ENCODE results near the gene PLEKHG7. TPM values are rescaled to one million over a fixed set of nuclear protein-coding genes. Genes with fewer than 3 reads are reported as not detected.

The PLEKHG7 gene
- total RNA-seq, 6 experiments from 2014 or later = 0.15 to 0.49 (median 0.23) TPM

- DNase-seq (no peak), ATAC-seq (no peak)
- Histone ChIP-seq H3K27ac (no peak overlapping the region), H3K9me3 (no peaks in the 10 kb centered on the region), H3K36me3 (no peaks in the 10 kb centered on the region), H3K4me3 (no peak overlapping the region), H3K27me3 (no peaks in the 10 kb centered on the region), H3K4me1 (no peaks in the 10 kb centered on the region)
- WGBS (ENCODE audit: insufficient coverage, low coverage, low lambda C conversion rate, missing lambda C conversion rate) = 36% methylated on average over 2 of the region's 2 CpGs
- TF ChIP-seq CTCF (IDR thresholded peaks at IDR 0.05) (no peak), POLR2A (IDR thresholded peaks at IDR 0.05) (no peak)
- intact Hi-C loops (cut with DNase I) = no loop called here
Measured at GRCh38 chr12:92718483-92718990, 15.7 kb downstream of the PLEKHG7 start.

- no peak for DNase-seq
- Histone ChIP-seq H3K4me3 (no peak overlapping the region), H3K27me3 (no peaks in the 10 kb centered on the region), H3K27ac (no peak overlapping the region), H3K4me1 (no peaks in the 10 kb centered on the region), H3K9me3 (no peaks in the 10 kb centered on the region), H3K36me3 (no peaks in the 10 kb centered on the region)
- TF ChIP-seq CTCF (IDR thresholded peaks at IDR 0.05) = no peak
- TF ChIP-seq POLR2A (IDR thresholded peaks at IDR 0.05) = no peak
- no peak for ATAC-seq
- intact Hi-C loops (cut with DNase I) = no loop called here
- WGBS (ENCODE audit: insufficient coverage, low coverage, low lambda C conversion rate, missing lambda C conversion rate) = 39% methylated on average over 6 of the region's 6 CpGs
Measured at GRCh38 chr12:92719674-92720073, 16.9 kb downstream of the PLEKHG7 start.

GRCh38 chr12:92721130-92721529, 18.3 kb downstream of the PLEKHG7 start:
- TF ChIP-seq POLR2A (IDR thresholded peaks at IDR 0.05) (no peak), CTCF (IDR thresholded peaks at IDR 0.05) (no peak)
- intact Hi-C loops (cut with DNase I) = no loop called here
- ATAC-seq = no peak
- Histone ChIP-seq H3K27ac (no peak overlapping the region), H3K4me1 (no peaks in the 10 kb centered on the region), H3K4me3 (no peak overlapping the region), H3K27me3 (no peaks in the 10 kb centered on the region), H3K36me3 (no peaks in the 10 kb centered on the region), H3K9me3 (no peaks in the 10 kb centered on the region)
- WGBS (ENCODE audit: insufficient coverage, low coverage, low lambda C conversion rate, missing lambda C conversion rate) = 58% methylated on average over 3 of the region's 8 CpGs
- DNase-seq = no peak

- H3K27ac ChIP-seq = no peak overlapping the region
- H3K36me3 ChIP-seq = no peaks in the 10 kb centered on the region
- intact Hi-C loops (cut with DNase I) = no loop called here
- H3K4me1 ChIP-seq = no peaks in the 10 kb centered on the region
- DNase-seq (no peak), ATAC-seq (no peak)
- TF ChIP-seq POLR2A (IDR thresholded peaks at IDR 0.05) (no peak), CTCF (IDR thresholded peaks at IDR 0.05) (no peak)
- no peaks in the 10 kb centered on the region for H3K9me3 ChIP-seq
- H3K4me3 ChIP-seq = no peak overlapping the region
- H3K27me3 ChIP-seq = no peaks in the 10 kb centered on the region
- WGBS (ENCODE audit: insufficient coverage, low coverage, low lambda C conversion rate, missing lambda C conversion rate) = 75% methylated on average over 1 of the region's 1 CpG
Measured at GRCh38 chr12:92721656-92722055, 18.9 kb downstream of the PLEKHG7 start.

- WGBS (ENCODE audit: insufficient coverage, low coverage, low lambda C conversion rate, missing lambda C conversion rate) = 83% methylated on average over 3 of the region's 3 CpGs
- DNase-seq (no peak), ATAC-seq (no peak)
- H3K27me3 ChIP-seq = no peaks in the 10 kb centered on the region
- H3K4me3 ChIP-seq = no peak overlapping the region
- intact Hi-C loops (cut with DNase I) = no loop called here
- H3K9me3 ChIP-seq = no peaks in the 10 kb centered on the region
- H3K4me1 ChIP-seq = no peaks in the 10 kb centered on the region
- no peak overlapping the region for H3K27ac ChIP-seq
- TF ChIP-seq CTCF (IDR thresholded peaks at IDR 0.05) = no peak
- TF ChIP-seq POLR2A (IDR thresholded peaks at IDR 0.05) = no peak
- H3K36me3 ChIP-seq = no peaks in the 10 kb centered on the region
Measured at GRCh38 chr12:92722897-92723296, 20.1 kb downstream of the PLEKHG7 start.

Measured in right lobe of liver (tissue), 6 donors.